22Rv1 (cell line): ENCODE results near the gene ULK4.

ENCODE experiments used
- CTCF ChIP-seq: fragments of 450-650 bp; IDR thresholded peaks from 2 replicates; pipeline ENCODE4 v1.5.1; 2017; ENCODE audit warnings: mild to moderate bottlenecking
- ZFX ChIP-seq: fragments of 450-650 bp; IDR thresholded peaks from 2 replicates; pipeline ENCODE4 v1.6.1; 2017; ENCODE audit warnings: antibody characterized with exemption, borderline replicate concordance

GRCh38 chr3:41601404-41601987 is 360.4 kb downstream of the ULK4 start:
- TF ChIP-seq CTCF (no peak), ZFX (no peak)
